HT-29 (cell line): ENCODE results near the gene THAP3. TPM values are rescaled to one million over a fixed set of nuclear protein-coding genes. Genes with fewer than 3 reads are reported as not detected.
A peak's percentile ranks its signal among the peaks of the same experiment; 100 is the strongest.

Experiments
- DNase-seq: peaks from one replicate; pipeline ENCODE4 v3.0.0-alpha.2; 2015; ENCODE audit warnings: low spot score
- total RNA-seq: library from RNA; depleted of rRNA; stranded (reverse); fragments of >200 nt; shearing (Covaris generic); gene quantifications from 2 replicates; pipeline ENCODE4 v1.2.3, GENCODE V29; 2014

THAP3 gene
- total RNA-seq, 1 experiment from 2014 or later, result 19.6 TPM

DNA sequence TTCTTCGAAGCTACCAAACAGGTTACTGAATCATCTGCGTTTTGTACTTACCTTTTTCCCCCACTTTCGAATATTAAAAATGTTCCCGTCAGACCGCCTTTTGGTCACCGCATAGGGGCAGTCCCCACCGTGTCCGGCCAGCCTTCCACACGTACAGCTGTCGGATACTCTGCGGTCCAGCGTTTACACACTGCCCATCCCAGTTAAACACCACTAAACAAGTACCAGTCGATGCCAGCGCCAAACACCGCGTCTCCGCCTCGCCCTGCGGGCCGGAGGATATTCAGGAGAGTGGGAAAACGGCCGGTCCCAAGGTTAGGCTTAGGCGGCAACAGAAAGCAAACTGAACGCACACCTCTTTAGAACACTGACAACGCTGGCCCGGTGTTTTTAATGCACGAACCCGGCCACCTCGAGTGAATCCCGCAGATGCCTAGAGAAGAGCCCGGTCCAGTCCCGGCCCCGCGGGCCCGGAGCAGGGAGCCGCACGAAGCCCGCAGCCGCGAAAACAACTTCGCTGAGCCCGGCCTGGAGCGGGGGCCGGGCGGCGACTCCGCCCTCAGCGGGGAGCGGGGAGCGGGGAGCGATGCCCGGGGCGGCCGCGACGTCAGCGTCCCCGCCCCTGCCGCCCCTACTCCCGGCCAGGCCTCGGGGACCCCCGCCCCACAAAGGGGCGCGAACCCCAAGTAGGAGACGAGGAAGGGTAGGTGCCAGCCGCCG, 11.9 kb upstream of the THAP3 start:
- peak; percentile 71 for DNase-seq

DNA sequence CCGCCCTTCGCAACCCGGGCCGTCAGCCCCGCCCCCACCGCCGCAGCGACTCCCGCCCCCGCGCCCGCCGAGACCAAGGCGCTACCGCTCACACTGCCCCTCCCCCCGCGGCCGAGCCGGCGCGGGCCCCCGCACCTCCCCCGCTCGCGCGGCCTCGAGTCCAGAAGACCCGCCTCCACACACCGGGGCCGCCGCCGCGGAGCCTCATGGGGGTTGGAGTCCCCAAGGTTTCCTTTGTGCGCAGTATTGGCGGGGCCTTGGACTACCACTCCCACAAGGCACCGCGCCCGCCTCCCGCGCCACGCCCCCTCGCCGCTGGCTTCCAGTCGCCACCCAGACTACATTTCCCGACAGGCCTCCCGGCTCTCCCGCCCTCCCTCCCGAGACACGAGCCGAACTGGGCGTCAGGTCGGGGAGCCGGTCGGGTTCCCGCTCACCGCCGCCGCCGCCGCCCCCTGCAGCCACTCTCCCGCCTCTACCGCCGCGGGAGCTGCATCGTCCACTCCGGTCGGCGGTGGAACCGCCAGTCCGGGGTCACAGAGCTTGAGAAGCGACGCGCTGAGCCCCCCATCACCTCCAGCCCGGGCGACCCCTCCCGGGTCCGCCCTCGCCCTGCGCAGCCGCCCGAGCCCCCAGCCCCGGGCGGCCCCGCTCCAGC, 11.2 kb upstream of the THAP3 start, which contains the start of gene PHF13:
Gene PHF13 (plus strand): TSS at position 371 of the 658 bp plus-strand sequence. CDS start 336 bp downstream, outside the sequence.
- peak; percentile 99 for DNase-seq

- DNase-seq, result no peak
These were observed 10.4 kb upstream of the THAP3 start for GRCh38 chr1:6614019-6614928.

DNA sequence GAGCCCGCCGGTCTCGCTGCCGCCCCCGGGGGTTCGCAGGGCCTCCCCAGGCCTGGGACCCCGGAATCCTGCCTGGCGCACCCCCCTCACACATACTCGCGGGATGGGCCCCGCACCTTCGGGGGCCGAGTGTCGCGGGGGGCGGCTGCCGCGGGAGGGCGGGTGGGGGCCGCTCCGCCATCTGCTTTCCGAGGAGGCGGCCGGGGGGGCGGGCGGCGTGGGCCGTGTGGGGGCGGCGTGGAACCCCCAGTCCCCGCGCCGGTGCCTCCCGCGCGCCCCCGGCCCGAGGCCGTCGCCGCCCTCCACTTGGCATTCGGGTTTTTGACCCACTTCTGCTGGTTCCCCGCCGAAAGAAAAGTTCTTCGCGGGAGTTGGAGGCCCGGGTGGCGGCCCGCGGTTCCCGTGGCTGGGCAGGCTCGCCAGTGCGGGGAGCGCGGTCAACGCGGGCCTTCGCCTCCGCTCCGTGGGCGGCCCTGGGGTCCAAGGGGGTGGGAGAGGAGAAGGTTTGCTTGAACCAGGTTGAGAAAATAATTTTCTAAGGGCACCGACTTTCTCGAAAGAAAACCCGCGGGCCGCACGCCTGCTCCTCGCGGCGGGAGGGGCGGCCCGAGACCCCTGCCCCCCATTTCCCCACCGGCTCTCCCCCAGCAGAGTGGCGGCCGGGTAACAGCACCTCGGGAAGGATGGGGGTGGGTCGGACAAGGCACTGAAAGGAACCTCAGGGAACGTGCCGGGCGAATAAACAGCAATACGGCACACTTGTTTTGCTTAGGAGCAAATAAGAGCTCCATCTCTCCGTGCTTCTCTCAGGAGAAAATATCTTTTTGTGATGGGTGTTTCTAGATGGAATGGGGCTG, 9.5 kb upstream of the THAP3 start:
- no peak for DNase-seq

DNA sequence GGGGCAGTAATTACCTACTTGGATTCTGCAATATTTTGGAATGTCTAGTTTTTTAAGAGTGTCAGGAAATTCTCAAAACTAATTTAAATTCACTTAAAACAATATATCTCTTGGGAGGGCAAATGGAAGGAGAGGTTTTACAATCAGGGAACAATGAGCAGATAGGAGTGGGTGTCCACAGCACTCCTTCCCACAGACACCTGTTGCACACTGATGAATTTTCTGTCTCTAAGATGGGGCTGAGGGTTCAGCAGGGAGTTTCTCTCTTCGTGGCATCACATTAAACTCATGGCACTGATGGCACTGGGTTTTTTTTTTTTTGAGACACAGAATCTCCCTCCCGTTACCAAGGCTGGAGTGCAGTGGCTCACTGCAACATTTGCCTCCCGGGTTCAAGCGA, 5.6 kb upstream of the THAP3 start:
- no peak for DNase-seq

DNA sequence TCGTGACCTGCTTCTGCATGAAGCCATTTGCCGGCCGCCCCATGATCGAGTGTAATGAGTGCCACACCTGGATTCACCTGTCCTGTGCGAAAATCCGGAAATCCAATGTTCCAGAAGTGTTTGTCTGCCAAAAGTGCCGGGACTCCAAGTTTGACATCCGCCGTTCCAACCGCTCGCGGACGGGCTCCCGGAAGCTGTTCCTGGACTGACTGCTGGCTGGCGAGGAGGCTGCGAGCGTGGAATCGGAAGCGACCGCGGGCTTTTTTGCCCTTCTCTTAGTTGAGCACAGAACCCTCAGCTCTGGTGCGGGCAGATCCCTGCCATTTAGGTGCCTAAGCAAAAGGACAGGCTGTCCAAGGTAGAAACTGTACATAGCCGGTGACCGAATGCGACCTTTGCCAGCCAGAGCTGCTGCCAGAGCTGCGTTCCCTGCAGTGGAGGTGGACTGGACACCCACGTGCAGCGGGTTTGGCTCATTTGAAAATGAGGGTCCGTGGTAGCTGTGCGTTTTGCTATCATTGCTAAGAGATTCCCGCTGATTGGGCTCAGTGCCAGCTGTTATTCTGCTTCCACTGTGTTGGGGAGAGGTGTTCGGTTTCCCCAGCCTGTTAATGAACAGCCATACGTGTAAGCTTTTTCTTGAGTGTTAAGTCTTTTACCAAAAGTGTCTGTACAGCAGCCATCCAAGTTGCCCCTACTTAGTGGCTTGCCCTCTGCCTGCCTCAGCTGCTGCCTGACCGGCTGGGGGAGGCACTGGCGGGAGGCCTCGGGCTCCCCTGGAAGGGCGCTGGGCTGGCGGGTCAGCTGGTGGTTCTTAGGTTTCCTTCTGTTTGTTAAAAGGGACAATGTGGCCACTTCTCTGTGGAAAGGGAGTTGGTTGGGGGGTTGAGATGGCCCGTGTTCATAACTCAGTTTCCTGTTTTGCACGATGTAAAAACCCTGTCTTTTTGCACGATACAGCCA, 3.0 kb upstream of the THAP3 start:
- DNase-seq, result no peak

- no peak for DNase-seq
These were observed 2.1 kb upstream of the THAP3 start for GRCh38 chr1:6622396-6623152.

- no peak for DNase-seq
These were observed 1.3 kb upstream of the THAP3 start for GRCh38 chr1:6623269-6623965.

GRCh38 chr1:6625584-6626149, 999 bp downstream of the THAP3 start:
- DNase-seq, result peak; percentile 26

GRCh38 chr1:6627031-6627430, 2.4 kb downstream of the THAP3 start:
- DNase-seq, result no peak

DNA sequence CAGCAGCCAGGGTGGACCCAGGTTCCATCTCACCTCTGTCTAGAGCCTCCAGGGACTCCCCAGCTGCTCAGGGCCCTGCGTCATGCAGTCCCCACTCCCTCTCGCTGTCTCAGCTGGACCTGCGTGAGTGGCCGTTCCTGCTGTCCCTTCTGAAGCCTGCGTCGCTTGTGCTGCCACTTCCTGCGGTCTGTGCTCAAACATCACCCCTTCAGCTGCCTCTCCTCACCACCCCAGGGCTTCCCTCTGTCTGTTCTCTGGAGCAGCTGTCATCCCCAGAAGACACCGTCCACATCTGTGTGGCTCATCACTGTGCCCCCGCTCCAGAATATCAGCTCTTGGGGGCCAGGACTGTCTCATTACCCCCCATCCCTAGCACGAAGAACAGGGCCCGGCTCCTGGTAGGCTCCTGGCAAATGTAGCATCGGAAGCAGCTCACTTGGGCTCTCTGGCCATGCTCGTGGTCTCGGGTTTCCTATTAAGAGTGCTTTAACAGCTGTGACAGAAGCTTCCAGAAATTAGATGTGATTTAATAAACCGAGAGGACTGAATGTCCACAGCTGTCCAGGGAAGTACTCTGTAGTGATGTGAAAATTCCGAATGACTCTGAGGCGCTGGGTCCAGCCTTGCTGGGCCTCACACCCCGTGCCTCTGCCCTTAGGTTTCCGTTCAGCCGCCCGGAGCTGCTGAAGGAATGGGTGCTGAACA, 3.3 kb downstream of the THAP3 start:
- DNase-seq, result no peak

GRCh38 chr1:6628971-6629479, 4.4 kb downstream of the THAP3 start:
- DNase-seq, result no peak

GRCh38 chr1:6630027-6630426, 5.4 kb downstream of the THAP3 start:
- DNase-seq, result no peak

DNA sequence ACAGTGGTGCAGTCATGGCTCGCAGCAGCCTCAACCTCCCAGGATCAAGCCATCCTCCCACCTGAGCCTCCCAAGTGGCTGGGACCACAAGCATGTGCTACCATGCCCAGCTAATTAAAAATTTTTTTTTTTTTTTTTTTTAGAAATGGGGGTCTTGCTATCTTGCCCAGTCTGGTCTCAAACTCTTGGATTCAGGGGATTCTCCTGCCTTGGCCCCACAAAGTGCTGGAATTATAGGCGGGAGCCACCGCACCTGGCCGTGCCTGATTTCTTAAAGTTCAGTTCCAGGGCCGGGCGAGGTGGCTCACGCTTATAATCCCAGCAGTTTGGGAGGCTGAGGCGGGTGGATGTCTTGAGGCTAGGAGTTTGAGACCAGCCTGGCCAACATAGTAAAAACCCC, 6.4 kb downstream of the THAP3 start:
- no peak for DNase-seq

DNA sequence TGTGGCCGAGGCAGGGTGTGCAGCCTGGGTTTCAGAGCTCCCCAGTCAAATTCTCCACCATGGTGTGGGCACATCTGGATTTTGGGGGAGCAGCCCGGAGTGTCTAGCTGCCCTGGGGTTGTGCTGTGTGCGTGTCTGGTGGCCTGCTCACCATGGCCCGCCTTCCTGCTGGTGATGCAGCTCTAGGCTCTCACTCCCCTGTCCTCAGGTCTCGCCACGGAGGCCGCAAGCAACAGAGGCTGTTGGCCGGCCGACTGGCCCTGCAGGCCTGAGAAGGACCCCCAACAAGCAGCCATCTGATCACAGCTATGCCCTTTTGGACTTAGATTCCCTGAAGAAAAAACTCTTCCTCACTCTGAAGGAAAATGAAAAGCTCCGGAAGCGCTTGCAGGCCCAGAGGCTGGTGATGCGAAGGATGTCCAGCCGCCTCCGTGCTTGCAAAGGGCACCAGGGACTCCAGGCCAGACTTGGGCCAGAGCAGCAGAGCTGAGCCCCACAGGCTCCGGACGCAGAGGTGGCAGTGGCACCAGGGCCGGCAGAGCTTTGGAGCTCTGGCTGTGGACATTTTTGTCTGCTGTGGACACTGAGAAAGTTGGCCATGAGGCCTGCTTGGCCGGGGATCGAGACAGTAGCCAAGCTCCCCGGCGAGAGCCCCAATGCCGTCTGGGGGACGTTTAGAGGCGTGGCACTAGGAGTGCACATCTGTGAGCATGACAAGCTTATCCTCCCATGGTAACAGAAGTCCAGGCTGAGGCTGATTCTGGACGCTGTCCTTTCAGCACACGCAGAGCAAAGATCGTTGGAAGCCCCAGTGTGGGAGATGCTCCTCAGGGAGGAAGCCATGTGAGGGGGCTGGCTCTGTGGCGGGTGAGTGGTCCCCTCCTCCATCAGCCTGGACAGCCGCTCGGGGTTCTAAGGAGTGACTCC, 8.2 kb downstream of the THAP3 start:
- no peak for DNase-seq

- DNase-seq, result peak; percentile 45
These were observed 9.8 kb downstream of the THAP3 start for GRCh38 chr1:6634371-6635052.
